ENCODE data around the gene IFIT1B.
A peak's percentile ranks its signal among the peaks of the same experiment; 100 is the strongest.

Gene IFIT1B

DNA sequence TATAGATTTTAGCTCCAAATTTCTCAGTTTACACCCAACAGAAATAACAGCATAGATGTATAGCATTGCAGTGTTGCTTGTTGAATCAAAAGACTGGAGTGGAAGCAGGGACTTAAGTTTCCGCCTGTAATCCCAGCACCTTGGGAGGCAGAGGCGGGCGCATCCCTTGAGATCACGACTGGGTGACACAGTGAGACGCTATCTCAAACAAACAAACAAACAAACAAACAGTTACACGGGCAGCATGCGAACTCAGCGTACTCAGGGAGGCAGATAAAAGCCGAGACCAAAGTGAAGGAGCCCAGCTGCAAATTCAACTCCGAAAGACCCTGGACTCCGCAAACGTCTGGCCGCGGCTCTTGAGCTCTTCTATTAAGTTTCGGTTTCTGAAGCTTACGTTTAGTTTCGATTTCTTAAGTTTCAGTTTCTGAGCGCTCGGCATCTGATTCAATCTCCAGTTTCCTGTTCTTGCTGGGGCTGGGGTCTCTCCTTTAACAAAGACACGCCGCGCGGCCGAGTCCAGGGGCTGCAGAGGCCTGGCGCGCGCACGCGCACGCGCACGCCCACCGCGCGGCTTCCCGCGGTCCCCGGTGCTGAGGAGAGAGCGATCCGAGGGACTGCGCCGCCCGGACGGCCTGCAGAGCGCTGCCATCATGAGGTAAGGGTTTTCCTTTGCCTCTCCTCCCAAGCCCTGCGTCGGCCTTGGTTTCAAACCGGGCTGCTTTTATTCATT lies 36.5 kb downstream of the IFIT1B start, which contains the start of gene IFIT5:
IFIT5 (plus strand) TSS at position 423 of the 733 bp plus-strand sequence; CDS start at position 654, 231 bp downstream.
- peak; percentile 16 to 32 for DNase-seq

DNA sequence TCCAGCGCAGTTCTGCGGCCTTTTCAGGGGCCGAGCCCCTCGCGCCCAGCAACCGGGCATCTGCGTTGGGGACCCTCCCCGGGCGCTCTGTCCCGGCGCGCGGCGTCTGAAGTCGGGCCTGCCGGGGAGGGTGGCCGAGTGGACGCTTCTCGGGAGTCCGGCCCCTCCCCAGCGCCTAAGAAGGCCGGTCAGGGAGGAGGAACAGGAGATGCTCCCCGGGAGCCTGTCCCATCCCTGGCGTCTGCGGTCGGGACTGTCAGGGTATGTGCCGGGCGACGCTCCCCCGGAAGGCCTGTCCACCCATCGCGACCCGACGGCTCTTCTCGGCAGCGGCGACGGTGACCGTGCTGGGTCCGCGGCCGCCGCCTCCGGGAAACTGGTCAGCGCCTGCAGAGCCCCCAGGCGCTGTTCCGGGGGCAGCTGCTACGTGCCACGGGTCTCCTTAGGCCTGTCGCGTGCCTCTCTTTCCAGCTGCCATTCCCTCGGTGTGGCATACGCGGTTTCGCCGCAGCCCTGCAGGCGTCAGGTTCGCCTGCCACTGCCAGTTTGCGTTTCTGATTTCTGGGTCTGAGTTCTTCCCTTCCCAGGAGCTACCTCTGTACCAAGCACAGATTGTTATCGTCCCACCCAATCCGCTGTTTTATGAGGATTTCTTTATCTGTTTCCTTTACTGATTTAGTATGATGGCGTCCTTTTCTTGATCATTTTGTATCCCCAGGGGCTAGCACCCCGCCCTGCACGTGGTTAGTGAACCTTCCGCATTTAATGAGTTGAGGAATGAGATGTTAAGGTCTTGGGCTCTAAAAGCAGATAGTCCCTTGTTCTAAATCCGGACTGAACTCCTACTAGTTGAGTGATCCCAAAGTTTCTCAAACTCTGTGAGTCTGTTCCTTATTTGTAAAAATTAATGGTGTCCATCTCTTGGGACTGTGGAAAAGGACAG lies 37.3 kb downstream of the IFIT1B start:
- DNase-seq, result no peak

DNA sequence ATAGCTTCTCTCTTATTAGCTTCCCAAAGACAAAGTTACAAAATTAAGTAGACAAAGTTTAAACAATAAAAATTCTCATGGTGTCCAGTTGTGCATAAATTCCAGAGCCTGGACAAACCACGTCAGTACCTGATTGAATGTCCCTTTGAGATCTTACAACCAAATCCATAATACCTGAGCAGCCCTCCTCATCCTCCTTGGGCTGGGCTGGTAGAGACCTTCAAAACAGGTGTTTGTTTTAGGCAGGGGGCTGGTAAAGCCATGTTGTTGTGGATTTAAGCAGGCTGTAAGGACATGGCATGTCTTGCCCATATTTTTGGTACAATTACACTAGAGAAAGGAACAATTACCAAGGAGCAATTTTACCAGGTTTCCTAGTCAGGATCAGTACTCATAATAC lies 38.6 kb downstream of the IFIT1B start:
- DNase-seq, result no peak

DNA sequence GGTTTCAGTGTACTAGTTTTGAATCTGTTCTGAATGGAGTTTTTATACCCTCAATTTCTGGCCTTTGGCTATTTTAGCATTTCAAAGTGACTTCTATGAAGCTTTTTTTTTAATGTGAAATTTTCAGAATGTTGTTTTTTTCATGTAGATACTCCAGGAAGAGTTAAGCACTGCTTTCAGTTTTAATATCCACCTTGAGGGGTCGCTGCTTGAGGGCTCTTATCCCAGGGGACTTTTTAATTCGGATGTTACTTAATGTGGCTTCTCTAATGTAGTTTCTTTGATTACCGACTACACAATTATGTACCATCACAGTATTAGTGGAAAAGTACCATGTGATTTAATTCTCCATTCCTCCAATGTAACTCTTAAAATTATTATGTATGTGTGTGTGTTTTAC lies 41.7 kb downstream of the IFIT1B start:
- DNase-seq, result no peak

DNA sequence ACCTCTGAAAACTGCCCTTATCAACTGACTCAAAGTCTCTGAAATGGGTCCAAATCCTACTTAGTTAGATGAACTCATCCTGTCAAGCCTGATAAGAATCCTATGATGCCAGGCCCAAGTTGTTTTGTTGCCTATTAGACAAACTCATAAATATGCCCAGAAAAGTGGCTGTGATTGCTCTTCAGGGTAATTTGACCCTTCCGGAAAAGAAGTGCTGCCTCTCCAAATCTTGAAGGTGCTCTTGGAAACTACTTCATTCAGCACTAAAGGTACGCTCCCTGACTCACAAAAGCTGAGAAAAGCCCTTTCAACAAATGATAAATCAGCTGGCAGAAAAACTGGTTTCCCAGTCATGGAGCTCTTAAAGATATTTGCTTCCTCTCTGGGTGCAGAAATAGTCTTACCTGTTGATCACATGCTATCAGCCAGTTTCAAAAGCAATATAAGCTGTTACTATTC lies 43.2 kb downstream of the IFIT1B start:
- no peak for DNase-seq

DNA sequence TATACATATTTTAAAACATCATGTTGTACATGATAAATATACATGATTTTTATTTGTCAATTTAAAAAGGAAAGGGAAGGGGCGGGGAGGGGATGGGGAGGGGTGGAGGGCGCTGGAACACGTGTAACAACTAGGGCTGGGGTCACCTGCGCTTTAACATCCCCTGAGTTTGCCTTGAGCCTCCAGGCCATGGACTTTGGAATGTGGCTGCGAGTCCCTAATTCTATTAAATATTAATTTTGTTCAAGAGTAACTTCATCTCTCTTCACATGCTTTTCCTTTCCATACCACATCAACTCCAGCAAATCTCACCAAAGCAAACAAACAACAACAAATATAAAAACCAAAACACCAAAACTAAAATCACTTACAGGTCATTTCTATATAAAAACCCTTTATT lies 47.1 kb downstream of the IFIT1B start:
- DNase-seq, result no peak

DNA sequence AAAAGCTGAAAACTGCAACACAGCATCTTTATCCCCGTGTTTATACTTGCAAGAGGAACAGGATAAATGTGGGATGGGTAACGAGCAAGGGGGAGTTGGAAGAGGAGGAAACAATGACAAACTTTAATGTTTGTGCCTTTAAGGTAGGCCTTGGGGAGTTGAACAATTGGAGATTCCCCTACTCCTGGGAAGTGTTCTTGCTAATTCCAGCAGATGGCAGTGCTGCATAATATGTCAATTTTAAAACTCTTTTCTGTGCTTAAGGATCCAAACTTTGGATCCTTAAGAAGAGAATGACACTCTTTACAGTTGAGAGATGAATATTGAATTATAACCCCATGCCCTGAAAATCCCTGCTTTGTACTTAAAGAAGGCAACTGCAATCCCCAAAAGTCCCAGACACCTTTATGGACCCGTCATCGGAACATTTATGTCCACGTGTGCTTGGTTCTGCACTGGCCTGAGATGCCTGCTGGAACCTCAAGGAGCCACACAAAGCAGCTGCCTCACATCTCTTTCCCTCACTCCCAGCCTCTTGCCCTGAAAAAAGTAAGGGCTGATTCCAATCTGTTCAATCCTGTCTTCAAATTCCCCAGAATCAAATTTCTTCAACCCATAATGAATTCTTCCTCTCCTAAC lies 48.5 kb downstream of the IFIT1B start:
- DNase-seq, result peak in 1 of 2 experiments; percentile 5

DNA sequence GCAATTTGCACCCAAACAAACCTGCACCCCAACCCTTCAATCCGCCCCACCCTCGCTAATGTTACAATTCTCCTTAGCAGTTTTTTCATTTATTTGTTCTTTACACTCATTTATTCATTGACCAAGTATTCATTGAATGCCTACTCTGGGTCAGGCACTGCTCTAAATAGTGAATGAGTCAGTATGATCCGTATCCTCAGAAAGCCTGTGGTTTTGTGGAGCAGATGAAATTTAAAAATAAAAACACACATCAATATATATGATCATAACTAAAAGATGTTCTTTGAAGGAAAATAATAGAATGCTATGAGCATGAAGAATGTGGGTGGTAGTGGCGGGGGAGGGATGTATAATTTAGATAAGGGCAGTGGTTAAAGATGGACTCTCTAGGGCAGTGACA lies 49.8 kb downstream of the IFIT1B start:
- DNase-seq, result no peak

DNA sequence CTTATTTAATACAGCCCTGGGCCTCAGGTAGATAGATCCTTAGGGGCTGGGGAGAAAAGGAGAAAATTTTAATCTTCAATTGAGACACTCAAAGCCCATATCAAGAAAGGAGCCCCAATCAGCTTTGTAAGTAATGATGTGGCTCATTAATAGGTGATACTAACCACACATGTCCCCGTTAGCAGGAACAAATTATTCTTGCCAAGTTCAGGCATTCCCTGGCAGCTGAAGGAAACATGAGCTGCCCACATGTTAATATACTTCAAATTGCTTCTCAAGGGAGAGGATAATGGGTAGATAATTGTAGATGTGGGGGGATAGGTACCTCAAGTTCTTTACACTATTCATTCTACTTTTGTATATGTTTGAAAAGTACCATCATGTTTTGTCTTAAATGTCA lies 51.0 kb downstream of the IFIT1B start:
- no peak for DNase-seq

DNA sequence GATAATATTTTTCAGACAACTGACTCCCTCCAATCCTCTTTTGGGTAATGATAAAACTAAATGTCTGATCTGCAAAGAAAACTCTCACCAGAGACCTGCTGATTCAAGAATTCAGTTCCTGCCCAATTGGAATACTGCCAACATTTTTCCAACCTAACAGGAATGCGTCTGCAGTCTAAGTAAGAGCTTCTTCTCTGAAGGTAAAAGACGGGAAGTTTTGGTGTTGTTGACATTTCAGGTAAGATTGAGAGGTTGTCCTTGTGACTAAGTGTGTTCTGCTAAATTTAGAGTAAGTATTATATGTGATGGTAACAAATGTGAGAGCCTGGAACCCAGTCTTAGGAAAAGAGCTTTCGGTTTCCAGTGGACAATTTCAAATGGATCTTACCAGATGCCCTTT lies 54.1 kb downstream of the IFIT1B start:
- DNase-seq, result no peak

Measured in NCI-H1930 (cell line).